ENCODE measurements around the gene POU2AF1. TPM values are rescaled to one million over a fixed set of nuclear protein-coding genes. Genes with fewer than 3 reads are reported as not detected.
A peak's percentile ranks its signal among the peaks of the same experiment; 100 is the strongest.

Gene POU2AF1
- total and polyA plus RNA-seq, 2 of the 13 experiments (the other 11 are each of a cell fraction or from before 2014, with no cell fraction given), result 1.9 to 3.6 TPM

DNA sequence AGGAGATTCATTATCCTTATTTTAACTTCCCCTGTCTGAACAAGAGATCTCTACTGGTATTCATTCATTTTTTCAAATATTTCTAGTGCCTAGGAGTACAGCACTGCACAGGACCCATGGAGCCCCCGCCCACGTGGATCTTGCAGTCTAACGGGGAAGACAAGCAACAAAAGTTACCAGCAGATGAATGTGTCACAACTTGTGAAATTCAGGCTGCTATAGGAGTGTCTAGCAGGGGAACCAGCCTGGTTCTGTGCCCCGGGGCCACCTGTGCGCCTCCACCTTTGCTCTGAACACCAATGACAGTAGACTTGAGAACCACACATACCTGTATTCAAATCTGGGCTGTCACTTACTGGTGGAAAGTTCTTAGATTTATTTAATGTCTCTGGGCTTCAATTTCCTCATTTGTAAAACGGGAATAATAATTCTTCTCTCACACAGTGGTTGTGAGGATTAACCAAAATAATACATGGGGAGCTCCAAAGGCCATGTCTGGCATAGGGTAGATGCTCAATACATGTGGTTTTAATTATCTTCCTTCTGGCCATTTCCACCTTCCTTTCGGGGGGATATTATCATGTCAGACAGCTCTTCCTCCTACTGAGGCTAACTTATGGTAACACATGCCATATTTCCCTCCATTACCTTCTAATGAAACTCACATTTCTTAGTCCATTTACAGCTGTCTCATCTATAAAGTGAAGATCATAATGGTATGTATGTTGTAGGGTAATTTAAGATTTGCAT is 17.8 kb downstream of the POU2AF1 start:
- Histone ChIP-seq H3K4me3 (replicated peaks in 1 of 3; ENCODE audit: insufficient read depth in 1 of 3, low read depth in 2 of 3, low read length in 3 of 3) (no peak overlapping the region), H3K4me2 (ENCODE audit: low read depth, low read length) (no peak overlapping the region), H3K27ac (ENCODE audit: extremely low read length, insufficient read depth, low read length) (peak overlapping the region; percentile 98), H3K9ac (ENCODE audit: insufficient read depth, low read depth, low read length) (peak overlapping the region; percentile 33; the same call in 1 of the 2 replicates), H3K79me2 (ENCODE audit: insufficient read depth, low read length) (no peaks in the 10 kb centered on the region), H4K20me1 (ENCODE audit: insufficient read depth, low read length) (no peaks in the 10 kb centered on the region), H3K27me3 (ENCODE audit: control insufficient read depth in 1 of 2, insufficient read depth in 2 of 2, low read length in 2 of 2) (no peaks in the 10 kb centered on the region), H3K9me3 (ENCODE audit: low read length) (no peaks in the 10 kb centered on the region), H3K4me1 (ENCODE audit: insufficient read depth, low read length) (peaks cover 100% of the 10 kb centered on the region), H3K36me3 (replicated peaks in 1 of 2; ENCODE audit: control insufficient read depth in 1 of 2, insufficient read depth in 2 of 2, low read length in 2 of 2) (no peaks in the 10 kb centered on the region), H2AFZ (ENCODE audit: low read length) (no peak overlapping the region)
- in situ Hi-C loops (cut with HindIII; ENCODE audit: extremely low pct_ligation_motif_present, low pct_unique_long_range_greater_than_20kb), result loop anchor here (5.0 kb wide), 1 partner anchor 56 kb away; no protein-coding TSS in a partner anchor
- TF ChIP-seq HNRNPLL (IDR thresholded peaks at IDR 0.05; ENCODE audit: low read depth, low read length, poor library complexity, severe bottlenecking), result no peak
- TF ChIP-seq ZNF775 (CRISPR knock-in tag; IDR thresholded peaks at IDR 0.05; ENCODE audit: borderline replicate concordance), result no peak
- no peak for TF ChIP-seq THYN1 (CRISPR knock-in tag; IDR thresholded peaks at IDR 0.05; ENCODE audit: borderline replicate concordance, low read depth)
- no peak for TF ChIP-seq KLF9 (CRISPR knock-in tag; IDR thresholded peaks at IDR 0.05; ENCODE audit: low read depth)
- TF ChIP-seq, protein P1, sequence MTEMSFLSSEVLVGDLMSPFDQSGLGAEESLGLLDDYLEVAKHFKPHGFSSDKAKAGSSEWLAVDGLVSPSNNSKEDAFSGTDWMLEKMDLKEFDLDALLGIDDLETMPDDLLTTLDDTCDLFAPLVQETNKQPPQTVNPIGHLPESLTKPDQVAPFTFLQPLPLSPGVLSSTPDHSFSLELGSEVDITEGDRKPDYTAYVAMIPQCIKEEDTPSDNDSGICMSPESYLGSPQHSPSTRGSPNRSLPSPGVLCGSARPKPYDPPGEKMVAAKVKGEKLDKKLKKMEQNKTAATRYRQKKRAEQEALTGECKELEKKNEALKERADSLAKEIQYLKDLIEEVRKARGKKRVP (CRISPR knock-in tag; IDR thresholded peaks at IDR 0.05), result peak in 1 of 2 experiments; percentile 10; a peak in 1 of 4 replicates
- no peak for TF ChIP-seq ZNF44 (CRISPR knock-in tag; IDR thresholded peaks at IDR 0.05)
- TF ChIP-seq ZBTB38 (CRISPR knock-in tag; IDR thresholded peaks at IDR 0.05), result peak; percentile 50; the same call in 1 of the 2 replicates
- TF ChIP-seq, protein P2, sequence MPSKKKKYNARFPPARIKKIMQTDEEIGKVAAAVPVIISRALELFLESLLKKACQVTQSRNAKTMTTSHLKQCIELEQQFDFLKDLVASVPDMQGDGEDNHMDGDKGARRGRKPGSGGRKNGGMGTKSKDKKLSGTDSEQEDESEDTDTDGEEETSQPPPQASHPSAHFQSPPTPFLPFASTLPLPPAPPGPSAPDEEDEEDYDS (CRISPR knock-in tag; IDR thresholded peaks at IDR 0.05), result no peak
- TF ChIP-seq SRY (CRISPR knock-in tag; IDR thresholded peaks at IDR 0.05), result no peak
- DNase-seq (ENCODE audit: low spot score), result no peak
- no TSS peak for BruUV-seq (replicated peaks)
- 97% methylated on average over 6 of the region's 7 CpGs for WGBS (ENCODE audit: low lambda C conversion rate)
- POLR2A ChIA-PET, result interaction anchor here (1.1 to 12.2 kb wide), 8 partner anchors 9 to 62 kb away, joined by 3 to 197 read pairs (median 6); no protein-coding TSS in a partner anchor
- FAIRE-seq, result no peak
- CTCF ChIA-PET (ENCODE audit: low intra/inter-chr PET ratio, low total read pairs), result interaction anchor here (1.6 to 2.4 kb wide), 2 partner anchors 25 to 61 kb away, joined by 6 to 23 read pairs; no protein-coding TSS in a partner anchor
- ATAC-seq, result no peak
- intact Hi-C loops (cut with micrococcal nuclease; ENCODE audit: unreplicated experiment), result loop anchor here (2.0 kb wide), 2 partner anchors 34 to 62 kb away; partner anchors contain the start of gene POU2AF3
